Breast epithelium (tissue), 4 donors: ENCODE results near the gene DMRT3. TPM values are rescaled to one million over a fixed set of nuclear protein-coding genes. Genes with fewer than 3 reads are reported as not detected.

ENCODE experiments used
- DNase-seq, 2 donors: peaks; one replicate each; pipeline ENCODE4 v3.0.0-alpha.2; 2019; ENCODE audit warnings: low spot score in 2 of 2
- H3K27ac ChIP-seq, 2 donors: fragments of 200-600 bp; sonication (generic) in 1 of 2; one replicate each; pipeline ENCODE4 v1.5.1; 2016 to 2019; ENCODE audit warnings: mild to moderate bottlenecking in 1 of 2
- H3K27me3 ChIP-seq, 2 donors: fragments of 200-600 bp; sonication (generic) in 1 of 2; one replicate each; pipeline versions ENCODE4 v1.5.1 to v1.6.0; 2017 to 2019; ENCODE audit warnings: control low read depth in 1 of 2, mild to moderate bottlenecking in 1 of 2
- H3K36me3 ChIP-seq: fragments of 200-600 bp; one replicate; pipeline ENCODE4 v1.5.1; 2019
- H3K4me1 ChIP-seq, 2 donors: fragments of 200-600 bp; sonication (generic); one replicate each; pipeline ENCODE4 v1.5.1; 2016 to 2019; ENCODE audit warnings: control low read depth in 1 of 2
- H3K4me3 ChIP-seq, 3 donors: fragments of 200-600 bp; sonication (generic); 1 replicate in 2 of 3; 2 replicates in 1 of 3; pipeline ENCODE4 v1.5.1; 2016 to 2019; ENCODE audit warnings: mild to moderate bottlenecking in 3 of 3, moderate library complexity in 2 of 3
- H3K9me3 ChIP-seq, 2 donors: fragments of 200-600 bp; sonication (generic) in 1 of 2; one replicate each; pipeline ENCODE4 v1.5.1; 2016 to 2019; ENCODE audit warnings: control low read depth in 1 of 2
- CTCF ChIP-seq, 3 donors: fragments of 450-650 bp; IDR thresholded peaks; one replicate each; pipeline ENCODE4 v1.5.1; 2016 to 2017; ENCODE audit warnings: antibody characterized with exemption in 3 of 3, mild to moderate bottlenecking in 3 of 3, moderate library complexity in 3 of 3
- POLR2A ChIP-seq: fragments of 450-650 bp; IDR thresholded peaks from one replicate; pipeline ENCODE4 v1.6.1; 2016; ENCODE audit warnings: antibody characterized with exemption, mild to moderate bottlenecking, moderate library complexity
- POLR2AphosphoS5 ChIP-seq, 3 donors: sonication (generic); formaldehyde crosslinking; IDR thresholded peaks; one replicate each; pipeline ENCODE4 v1.6.1; 2017; ENCODE audit warnings: antibody characterized with exemption in 3 of 3
- intact Hi-C: fragments of 100-400 bp; cut with DNase I; formaldehyde crosslinking; loops from one replicate; pipeline ENCODE4 v1.15.1; 2023; ENCODE audit warnings: low total_unique reads
- total RNA-seq, 3 donors: library from RNA; depleted of rRNA; stranded (reverse); fragments of >200 nt; gene quantifications; one replicate each; pipeline ENCODE4 v1.1.0, GENCODE V29; 2016

DMRT3 gene
- total RNA-seq, 3 donors from 2014 or later = 0.29 to 1.8 (median 0.33) TPM

DNA sequence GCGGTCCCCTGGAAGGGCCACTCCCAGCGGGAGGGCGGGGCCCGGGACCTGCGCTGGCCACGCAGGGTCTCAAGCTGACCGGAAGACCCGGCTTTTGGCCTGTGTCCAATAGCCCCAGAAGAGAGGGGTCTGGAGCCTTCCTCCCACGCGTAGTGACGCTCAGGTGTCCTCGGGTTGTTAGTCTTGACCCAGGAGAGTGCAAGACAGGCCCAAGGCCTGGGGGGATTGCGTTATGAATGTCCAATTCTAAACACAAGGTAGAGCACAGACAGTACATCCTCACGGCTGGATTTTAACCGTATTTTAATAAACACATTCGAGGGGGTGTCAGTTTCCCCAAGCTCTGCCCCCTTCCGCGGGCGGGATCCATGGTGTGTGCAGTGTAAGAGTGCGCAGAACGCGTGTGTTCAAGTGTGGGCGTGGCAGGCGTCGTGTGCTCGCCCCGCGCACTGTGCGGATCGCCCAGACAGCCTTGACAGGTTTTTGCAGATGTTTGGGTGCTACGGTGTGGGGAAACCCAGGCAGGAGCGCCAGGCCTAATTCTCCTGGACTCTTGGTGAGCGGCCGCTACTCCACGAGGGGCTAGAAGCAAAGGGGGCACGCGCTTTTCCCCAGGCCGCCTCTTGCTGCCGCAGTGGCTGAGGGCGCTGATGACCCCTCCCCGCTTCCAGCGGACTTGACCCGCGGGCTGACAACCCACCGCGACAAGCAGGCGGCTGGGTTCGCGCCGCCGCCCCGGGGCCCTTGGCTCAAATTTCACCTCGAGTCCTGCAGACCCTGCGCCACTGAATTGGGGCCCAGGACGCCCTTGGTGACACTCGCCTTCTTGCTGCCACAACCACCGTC, 6.1 kb upstream of the DMRT3 start:
- no peak for TF ChIP-seq CTCF (IDR thresholded peaks at IDR 0.05)
- no peak for TF ChIP-seq POLR2AphosphoS5 (IDR thresholded peaks at IDR 0.05)
- TF ChIP-seq POLR2A = no peak
- H3K9me3 ChIP-seq = no peaks in the 10 kb centered on the region
- intact Hi-C loops = no loop called here
- no peaks in the 10 kb centered on the region for H3K36me3 ChIP-seq
- peaks cover 19 to 99% of the 10 kb centered on the region in 2 donors for H3K27me3 ChIP-seq
- H3K4me3 ChIP-seq = peak overlapping the region in 1 of 3 donors; percentile 3
- DNase-seq = no peak
- H3K4me1 ChIP-seq = no peaks in the 10 kb centered on the region
- H3K27ac ChIP-seq = no peak overlapping the region

GRCh38 chr9:971901-972500, 4.5 kb upstream of the DMRT3 start:
- peak overlapping the region; percentile 48 to 71 (median 52) for H3K4me3 ChIP-seq
- peaks cover 24 to 100% of the 10 kb centered on the region in 2 donors for H3K27me3 ChIP-seq
- no peak for TF ChIP-seq POLR2AphosphoS5 (IDR thresholded peaks at IDR 0.05)
- TF ChIP-seq CTCF (IDR thresholded peaks at IDR 0.05) = no peak
- TF ChIP-seq POLR2A = no peak
- H3K27ac ChIP-seq = no peak overlapping the region
- H3K36me3 ChIP-seq = no peaks in the 10 kb centered on the region
- peaks cover 0 to 10% of the 10 kb centered on the region in 2 donors for H3K4me1 ChIP-seq
- DNase-seq = no peak
- no peaks in the 10 kb centered on the region for H3K9me3 ChIP-seq
- intact Hi-C loops = no loop called here

- DNase-seq = no peak
- peaks cover 24 to 98% of the 10 kb centered on the region in 2 donors for H3K27me3 ChIP-seq
- peaks cover 0 to 10% of the 10 kb centered on the region in 2 donors for H3K4me1 ChIP-seq
- no peaks in the 10 kb centered on the region for H3K36me3 ChIP-seq
- H3K4me3 ChIP-seq = peak overlapping the region; percentile 48 to 71 (median 52)
- intact Hi-C loops = no loop called here
- TF ChIP-seq POLR2A = no peak
- no peak for TF ChIP-seq CTCF (IDR thresholded peaks at IDR 0.05)
- TF ChIP-seq POLR2AphosphoS5 (IDR thresholded peaks at IDR 0.05) = no peak
- no peaks in the 10 kb centered on the region for H3K9me3 ChIP-seq
- no peak overlapping the region for H3K27ac ChIP-seq
These were observed 3.8 kb upstream of the DMRT3 start for GRCh38 chr9:972501-973294.

DNA sequence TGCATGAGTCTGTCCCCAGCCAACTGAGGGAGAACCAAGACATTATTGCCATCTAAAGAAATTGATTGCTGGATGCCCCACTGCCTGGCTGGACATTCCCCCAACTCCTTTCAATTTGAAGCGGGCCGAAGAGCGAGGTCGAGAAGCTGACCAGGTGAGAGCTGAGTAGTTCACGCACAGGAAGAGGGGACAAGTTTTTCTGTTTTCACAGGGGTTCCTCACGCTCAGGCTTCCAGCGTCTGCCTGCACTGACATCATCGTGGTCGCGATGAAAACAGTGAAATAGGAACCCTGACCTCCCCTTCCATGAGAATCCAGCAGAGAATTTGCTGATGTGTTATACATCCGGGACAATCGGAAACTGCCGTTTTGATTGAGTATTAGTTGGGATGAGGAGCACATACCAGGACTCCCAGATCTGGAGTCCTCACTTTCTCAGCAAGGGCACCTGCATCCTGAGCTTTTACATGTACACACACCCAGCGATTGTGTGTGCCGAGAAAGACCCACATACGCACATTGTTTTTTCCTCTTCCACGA, 3.1 kb upstream of the DMRT3 start:
- Histone ChIP-seq H3K9me3 (no peaks in the 10 kb centered on the region), H3K4me1 (peaks cover 0 to 10% of the 10 kb centered on the region in 2 donors), H3K36me3 (no peaks in the 10 kb centered on the region), H3K4me3 (no peak overlapping the region), H3K27me3 (peaks cover 24 to 98% of the 10 kb centered on the region in 2 donors), H3K27ac (no peak overlapping the region)
- intact Hi-C loops = no loop called here
- no peak for DNase-seq
- TF ChIP-seq POLR2A (no peak), CTCF (IDR thresholded peaks at IDR 0.05) (no peak)
